HG03175 (cell line): ENCODE results near the gene TNFAIP1.
"Not testable (repeated sequence)": the region's sequence is repeated elsewhere in the genome, so short reads cannot be mapped to it uniquely, and the experiment has no call there.

Experiments
- ATAC-seq: cut with Tn5 transposase; IDR thresholded peaks from one replicate; pipeline ENCODE4 v1.9.1; 2021; ENCODE audit warnings: mild to moderate bottlenecking, moderate library complexity; ENCODE audit not compliant: unreplicated experiment

Gene TNFAIP1, protein sequence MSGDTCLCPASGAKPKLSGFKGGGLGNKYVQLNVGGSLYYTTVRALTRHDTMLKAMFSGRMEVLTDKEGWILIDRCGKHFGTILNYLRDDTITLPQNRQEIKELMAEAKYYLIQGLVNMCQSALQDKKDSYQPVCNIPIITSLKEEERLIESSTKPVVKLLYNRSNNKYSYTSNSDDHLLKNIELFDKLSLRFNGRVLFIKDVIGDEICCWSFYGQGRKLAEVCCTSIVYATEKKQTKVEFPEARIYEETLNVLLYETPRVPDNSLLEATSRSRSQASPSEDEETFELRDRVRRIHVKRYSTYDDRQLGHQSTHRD

DNA sequence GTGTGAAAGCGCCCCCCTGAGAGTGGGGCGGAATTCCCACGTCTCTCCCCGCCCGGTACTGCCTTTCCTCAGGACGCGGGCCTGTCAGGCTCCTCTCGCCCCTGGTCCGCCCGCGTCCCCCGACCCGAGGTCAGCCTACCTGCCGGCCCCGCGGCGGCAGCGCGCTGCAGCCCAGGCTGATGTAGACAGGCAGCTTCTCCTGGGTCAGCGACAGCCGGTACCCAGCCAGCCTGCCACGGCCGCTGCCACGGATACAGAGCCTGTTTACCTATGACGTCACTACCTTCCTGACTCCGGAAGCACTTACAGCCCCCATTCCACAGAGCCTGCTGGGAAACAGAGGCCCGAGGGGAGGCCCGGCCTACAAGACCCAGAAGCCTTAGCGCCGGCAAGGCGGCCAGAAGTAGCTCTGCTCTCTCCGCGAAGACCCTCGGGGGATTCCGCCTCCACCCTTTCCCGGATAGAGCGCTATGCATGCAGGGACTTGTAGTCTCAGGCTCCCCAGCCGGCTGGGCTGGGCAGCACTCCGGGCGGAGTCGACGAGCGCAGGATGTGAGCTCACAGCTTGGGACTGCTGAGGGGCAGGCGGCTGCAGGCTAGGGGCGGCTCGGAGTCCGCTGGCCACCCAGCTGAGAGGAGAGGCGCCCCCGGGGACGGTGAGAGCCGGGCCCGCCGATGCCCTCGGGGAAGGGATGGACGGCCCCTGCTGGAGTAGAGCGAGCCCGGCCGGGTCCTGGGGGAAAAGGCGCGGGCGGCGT, at the start of gene TNFAIP1, which contains the start of gene IFT20:
Gene TNFAIP1 (plus strand): TSS at position 561 of the 758 bp plus-strand sequence. CDS start 3,761 bp downstream, outside the sequence.
Gene IFT20 (minus strand): TSS at position 272 of the 758 bp plus-strand sequence. CDS start 3,487 bp downstream, outside the sequence.
- ATAC-seq, result peak; percentile 96

DNA sequence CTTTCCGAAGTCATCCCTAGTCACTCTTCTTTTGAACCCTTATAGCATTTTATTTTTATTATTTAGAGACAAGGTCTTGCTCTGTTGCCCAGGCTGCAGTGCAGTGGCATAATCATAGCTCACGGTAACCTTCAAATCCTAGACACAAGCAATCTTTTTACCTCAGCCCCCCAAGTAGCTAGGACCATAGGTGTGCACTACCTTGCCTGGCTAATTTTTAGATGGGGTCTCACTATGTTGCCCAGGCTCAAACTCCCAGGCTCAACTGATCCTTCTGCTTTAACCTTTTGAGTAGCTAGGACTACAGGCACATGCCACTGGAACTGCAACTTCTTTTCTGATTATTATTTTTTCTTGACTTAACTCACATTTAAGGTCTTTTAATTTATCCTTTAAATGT, 49.6 kb upstream of the TNFAIP1 start:
- ATAC-seq, result no peak

DNA sequence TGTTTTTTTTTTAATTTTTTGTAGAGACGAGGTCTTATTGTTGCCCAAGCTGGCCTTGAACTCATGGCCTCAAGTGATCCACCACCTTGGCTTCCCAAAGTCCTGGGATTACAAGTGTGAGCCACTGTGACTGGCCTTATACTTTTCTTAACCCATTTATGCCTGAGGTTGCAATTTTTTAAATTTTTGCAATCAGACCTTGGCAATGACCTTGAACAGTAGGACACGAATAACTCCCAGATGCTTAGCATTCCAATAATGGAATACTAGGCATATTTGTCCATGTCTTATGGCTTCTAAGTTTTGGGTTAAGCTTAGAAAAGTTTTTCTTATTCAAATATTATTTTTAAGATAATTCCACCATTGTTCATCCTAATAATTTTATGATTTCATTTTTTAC, 44.9 kb upstream of the TNFAIP1 start:
- no peak for ATAC-seq

DNA sequence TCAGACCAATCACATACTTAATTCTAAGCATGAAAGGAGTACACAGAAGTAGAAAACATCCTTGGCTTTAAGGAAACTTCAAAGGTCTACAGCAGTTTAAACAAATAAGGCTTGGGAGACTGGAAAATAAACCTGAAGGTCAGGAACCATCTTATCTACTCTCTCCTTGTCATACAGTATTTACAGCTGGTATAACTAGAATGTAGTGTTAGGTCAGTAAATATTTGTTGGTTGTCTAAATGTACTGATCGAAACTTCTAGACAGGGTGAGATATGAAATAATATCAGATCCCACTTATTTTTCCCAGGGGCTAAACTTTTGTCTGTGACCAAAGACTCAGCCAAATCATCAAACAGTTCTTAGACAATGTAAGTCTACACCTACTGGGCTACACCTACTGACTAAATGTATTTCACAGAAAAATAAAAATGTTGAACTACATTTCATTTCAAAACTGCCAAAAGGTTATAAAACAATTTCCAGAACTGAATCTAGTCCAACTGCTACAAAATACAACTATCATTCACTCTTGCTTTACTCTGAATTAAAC, 43.7 kb upstream of the TNFAIP1 start:
- no peak for ATAC-seq

DNA sequence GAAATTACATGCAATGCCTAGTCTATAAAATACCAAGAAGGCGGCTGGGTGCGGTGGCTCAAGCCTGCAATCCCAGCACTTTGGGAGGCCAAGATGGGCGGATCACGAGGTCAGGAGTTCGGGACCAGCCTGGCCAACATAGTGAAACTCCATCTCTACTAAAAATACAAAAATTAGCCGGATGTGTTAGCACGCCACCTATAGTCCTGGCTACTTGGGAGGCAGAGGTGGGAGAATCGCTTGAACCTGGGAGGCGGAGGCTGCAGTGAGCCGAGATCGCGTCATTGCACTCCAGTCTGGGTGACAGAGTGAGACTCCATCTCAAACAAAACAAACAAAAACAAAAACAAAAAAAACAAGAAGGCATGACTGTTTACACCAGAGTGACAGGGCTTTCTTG, 42.7 kb upstream of the TNFAIP1 start:
- not testable (repeated sequence) for ATAC-seq

DNA sequence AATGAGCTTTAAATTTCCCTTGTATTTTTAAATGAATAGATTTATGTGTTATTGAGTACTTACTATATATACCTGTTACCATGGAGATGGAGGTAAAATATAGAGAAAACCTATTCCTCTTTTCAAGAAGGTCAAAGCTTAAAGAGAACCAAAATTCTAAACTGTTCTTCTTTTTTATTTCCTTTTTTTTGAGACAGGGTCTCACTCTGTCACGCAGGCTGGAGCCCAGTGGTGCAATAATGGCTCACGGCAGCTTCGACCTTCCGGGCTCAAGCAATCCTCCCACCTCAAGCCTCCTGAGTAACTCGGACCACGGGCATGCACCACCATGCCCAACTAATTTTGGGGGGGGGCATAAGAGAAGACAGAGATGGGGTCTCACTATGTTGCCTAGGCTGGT, 41.6 kb upstream of the TNFAIP1 start:
- no peak for ATAC-seq

DNA sequence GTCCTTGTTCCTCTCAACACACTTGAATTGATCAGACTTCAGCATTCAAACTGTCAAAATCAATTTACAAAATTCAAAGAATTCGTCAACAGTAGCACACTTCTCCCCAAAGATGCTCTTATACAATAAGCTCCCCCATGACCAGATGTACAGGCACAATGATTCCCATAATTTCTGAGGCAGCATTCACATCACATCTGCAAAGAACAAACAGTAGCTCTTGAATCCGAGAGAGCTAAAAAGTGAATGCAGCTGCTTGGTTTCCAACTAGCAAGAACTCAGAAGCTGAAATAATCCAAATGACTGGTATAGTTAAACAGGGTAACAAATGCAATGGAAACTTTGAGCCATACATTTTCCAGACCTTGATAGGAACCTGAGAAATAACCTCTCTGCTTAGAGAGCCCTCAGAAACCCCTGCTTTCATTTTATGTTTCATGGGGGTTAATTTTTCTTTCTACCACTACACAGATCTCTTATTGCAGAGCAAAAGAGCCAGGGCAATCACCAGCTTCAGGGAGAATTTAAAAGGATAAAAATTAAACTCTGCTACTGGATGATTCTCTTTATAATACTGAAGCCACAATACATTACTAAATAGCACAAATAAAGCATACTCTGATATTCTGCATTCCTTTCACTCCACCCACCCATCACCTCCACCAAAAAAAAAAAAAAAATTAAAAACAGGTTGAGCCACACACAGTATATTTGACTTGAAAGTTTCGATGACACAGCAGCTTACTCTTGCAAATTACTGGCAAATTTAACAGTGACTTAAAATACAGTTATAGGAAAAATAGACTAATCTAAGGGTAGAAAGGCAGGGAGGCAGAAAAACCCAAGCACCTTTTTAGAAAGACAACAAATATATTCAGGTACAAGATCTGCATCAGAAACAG, 39.6 kb upstream of the TNFAIP1 start:
- ATAC-seq, result no peak

DNA sequence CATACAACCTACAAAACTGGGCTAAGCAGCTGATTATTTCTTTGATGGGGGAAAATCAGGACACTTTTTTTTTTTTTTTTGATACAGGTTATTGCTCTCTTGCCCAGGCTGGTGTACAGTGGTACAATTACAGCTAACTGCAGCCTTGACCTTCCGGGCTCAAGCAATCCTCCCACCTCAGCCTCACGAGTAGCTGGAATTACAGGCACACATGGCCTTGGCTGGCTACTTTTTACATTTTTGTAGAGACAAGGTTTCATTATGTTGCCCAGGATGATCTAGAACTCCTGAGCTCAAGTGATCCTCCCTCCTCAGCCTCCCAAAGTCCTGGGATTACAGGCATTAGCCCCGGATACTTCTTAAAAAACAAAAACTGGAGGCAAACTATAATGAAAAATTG, 37.1 kb upstream of the TNFAIP1 start:
- no peak for ATAC-seq

DNA sequence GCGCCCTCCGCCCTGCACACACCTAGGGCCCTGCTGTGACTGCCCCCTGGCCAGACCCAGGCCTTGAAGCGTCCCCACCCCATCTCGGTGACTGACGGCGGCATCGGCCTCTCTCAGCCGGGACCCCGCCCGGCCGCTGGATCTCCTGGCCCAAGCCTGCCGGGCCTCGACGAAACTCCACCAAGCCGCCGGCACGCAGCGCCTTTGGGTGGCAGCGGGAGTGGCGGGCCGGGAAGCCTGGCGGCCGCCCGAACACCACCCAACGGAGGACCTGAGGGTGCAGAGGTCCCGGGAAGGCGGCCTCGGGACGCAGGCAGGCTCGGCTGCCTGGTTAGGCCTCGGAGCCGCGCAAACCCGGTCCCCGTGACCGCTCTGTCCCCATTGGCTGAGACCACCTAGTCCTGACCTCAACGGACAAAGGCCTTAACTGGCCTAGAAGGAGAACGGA, 28.6 kb upstream of the TNFAIP1 start:
- no peak for ATAC-seq

DNA sequence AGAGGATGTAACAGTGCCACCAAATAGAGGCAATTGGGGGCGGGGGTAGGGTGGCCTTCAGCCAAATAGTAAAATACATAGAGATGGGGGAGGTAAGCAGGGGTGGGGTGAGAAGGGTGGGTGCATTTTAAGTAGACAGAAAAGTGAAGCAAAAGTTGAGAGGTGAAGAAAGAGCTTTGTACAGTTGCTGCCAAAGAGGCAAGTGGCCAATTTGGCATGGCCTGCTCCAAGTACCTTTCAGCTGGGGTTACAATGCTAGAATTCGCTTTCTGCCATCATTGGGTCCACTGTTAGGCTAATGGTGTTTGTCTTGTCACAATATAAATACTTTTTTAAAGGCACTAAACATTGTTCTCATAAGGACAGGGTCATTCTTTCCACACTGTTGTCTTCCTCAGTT, 21.7 kb upstream of the TNFAIP1 start:
- no peak for ATAC-seq

DNA sequence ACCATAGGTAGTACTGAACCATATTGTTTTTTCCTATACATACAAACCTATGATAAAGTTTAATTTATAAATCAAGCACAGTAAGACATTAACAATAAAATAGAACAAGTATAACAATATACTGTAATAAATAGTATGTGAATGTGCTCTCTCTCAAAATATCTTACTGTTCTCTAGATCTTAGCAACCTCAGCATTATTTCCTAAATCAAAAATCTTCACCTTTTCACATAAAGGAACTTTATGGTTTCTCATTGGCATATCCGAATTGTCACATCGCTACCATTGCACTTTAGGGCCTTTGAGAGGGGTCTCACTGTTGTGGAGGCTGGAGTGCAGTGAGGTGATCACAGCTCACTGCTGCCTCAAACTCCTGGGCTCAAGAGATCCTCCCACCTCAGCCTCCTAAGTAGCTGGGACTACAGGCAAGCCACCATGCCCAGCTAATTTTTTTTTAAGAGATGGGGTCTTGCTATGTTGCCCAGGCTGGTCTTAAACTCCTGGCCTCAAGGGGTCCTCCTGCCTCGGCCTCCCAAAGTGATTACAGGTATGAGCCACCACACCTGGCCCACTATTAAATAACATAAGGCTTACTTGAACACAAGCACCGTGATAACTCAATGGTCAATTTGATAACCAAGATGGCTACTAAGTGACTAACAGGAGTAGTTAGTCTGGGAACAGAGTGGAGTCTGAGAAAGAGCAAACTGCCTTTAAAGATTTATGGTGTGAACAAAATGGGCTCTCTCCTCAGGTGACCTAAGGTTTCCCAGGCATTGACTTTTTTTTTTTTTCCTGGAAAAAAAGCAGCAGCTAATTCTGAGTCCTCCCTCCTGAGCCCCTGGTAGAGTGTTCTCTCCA, 19.5 kb upstream of the TNFAIP1 start:
- ATAC-seq, result no peak

DNA sequence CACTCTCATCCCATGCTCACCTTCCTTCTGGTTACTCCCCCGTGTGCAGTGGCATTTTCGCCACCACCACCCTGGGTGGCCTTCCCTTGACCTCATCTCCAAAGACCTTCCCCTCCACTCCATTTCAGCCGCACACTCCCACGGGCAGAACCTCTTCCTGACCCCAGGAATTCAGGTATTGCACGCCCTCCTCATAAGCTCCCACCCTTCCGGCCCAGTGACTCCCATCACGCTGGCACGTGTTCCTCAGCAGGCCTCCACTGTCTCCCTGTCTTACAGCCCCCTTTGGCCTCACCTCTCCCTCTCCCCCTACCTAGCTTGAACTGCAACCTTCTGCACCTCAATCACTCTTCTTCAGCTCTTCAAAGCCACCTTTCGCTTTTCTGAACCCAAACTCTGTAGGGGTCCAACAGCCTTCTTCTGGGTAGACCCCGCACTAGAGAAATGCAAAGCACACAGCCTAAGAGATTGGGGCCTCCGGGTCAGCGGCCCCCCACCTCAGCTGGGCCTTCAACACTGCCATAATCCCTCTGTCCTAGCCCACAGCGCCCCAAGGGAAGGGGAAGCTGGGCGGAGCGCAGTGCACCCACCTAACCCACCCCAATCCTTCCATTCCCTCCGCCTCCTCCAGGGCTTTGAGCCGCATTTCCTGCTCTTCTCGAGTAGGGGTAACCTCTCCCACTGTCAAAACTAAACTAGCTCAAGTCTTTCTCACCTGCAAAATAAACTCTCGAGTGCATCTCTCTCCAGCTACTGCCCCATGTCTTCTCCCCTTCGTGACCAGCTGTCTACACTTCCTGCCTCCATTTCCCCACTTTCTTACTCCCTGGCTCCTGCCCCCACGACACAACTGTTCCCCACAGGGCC, 18.2 kb upstream of the TNFAIP1 start:
- no peak for ATAC-seq

DNA sequence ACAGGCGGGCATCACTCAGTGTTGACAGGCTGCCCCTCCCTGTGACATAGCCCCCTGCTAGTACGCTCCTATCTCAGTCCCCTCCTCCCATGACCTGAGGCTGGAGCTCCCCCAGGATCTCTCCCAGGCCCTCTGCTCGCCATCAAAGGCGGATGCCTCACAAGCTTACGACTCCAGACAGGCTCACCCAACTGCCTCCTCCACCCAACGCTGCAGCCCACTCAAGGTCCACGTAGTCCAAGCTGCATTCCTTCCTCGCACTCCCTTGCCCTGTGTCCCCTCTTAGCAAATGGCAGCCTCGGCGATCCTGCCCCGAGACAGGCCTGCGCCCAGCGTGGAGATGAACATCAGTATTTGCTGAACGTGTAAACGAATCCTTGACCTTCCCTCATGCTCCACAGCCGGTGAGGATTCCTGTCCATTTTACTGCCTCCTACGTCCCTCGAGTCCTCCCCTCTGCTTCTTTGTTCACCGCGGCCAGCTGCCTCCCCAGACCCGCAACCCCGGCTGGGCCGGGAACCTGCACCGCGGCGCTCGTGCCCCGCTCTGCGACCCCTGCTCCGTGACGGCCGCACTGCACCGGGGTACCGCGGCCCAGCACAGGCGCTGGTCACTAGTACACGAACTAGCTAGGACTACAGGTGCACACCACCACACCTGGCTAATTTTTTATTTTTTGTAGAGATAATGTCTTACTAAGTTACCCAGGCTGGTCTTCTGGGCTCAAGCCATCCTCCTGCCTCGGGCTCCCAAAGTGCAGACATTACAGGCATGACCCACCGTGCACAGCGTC, 17.4 kb upstream of the TNFAIP1 start:
- ATAC-seq, result peak; percentile 0

DNA sequence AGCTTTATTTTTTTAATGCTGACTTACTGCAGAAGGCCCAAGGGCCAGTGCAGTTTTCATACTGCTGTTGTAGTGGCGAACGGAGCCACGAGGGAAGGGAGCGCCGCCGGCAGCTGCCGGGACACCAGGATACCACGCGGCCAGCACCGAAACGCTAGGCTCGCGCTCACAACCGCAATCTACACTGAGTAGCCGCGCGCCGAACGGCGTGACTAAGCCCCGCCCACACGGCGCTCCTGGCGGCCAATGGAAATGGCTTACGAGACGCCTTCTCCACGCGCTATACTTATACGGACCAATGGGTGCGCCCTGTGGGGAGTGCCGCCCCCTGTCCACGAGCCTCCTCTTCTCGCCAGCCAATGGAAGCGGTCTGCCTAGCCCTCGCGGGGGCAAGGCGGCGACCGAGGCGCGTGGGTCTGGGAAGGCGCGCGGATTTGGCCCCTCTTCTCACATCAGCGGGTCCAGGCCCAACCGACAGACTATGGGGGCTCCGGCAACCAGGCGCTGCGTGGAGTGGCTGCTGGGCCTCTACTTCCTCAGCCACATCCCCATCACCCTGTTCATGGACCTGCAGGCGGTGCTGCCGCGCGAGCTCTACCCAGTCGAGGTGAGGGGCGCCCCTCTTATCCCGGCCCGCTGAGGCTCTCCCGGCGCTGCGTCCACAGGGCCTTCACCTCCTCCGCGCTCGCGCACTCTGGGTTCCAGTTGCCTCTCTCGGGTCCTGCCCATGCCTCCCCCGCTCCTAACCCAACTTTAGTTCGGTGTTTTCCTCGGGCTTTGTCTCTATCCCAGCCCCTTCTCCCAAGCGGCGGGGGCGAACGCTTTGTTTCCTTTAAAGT, 16.6 kb upstream of the TNFAIP1 start, which contains the start of gene TMEM97:
Gene TMEM97 (plus strand): TSS at position 442 of the 839 bp plus-strand sequence. CDS start 40 bp downstream, at position 482.
- peak; percentile 94 for ATAC-seq

DNA sequence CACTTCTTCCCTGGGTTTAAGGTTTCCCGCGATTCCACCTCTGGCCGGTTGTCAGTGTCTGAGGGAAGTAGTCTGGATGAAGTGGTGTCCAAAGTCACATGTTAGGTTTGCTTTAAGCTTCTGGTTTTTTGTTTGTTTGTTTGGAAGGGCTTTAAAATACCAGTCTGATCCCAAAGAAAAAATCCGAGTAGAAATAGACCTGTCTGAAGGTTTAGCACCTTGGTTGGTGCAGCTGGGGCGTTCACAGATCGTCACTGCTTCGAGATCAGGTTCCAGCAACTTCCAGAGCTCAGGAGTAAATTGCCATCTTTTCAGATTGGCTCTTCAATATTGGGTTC, 16.0 kb upstream of the TNFAIP1 start:
- no peak for ATAC-seq

DNA sequence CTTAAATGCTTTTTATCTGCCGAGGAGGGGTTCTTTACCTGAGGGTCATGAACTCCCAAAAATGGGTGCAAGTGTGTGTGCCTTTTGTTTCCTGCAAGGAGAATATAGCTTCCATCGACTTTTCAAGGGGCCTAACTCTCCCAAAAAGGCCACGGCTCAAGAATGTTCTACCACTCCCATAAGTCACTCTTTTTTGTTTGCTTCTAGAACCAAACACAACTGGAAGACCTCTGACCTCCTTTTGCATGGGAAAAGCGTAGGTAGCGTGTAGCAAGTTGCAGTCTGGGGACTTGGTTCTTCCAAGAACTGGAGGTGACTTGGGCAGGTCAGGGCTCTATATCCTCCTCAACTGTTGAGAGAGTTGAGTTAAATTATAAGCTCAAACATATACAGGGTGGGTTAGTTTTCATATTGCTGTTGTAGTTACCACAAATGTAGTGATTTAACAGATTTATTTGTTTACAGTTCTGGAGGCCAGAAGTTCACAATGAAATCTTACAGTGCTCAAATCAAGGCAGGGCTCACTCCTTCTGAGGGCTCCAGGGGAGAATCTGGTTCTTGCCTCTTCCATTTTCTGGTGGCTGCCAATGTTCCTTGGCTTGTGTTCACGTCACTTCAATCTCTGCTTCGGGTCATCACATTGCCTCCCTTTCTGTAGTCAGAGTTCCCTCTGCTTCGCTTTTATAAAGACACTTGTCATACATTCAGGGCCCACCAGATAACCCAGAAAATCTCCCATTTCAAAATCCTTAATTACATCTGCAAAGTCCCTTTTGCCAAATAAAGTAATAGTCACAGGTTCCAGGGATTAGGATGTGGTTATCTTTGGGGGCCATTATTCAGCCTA, 15.1 kb upstream of the TNFAIP1 start:
- ATAC-seq, result no peak
